H1 (cell line): ENCODE measurements around the gene NOP16. TPM values are rescaled to one million over a fixed set of nuclear protein-coding genes. Genes with fewer than 3 reads are reported as not detected.
A peak's percentile ranks its signal among the peaks of the same experiment; 100 is the strongest.

ENCODE experiments used
- CTCF ChIA-PET: fragments of 300-600 bp; sonication (Branson Sonifier 250); formaldehyde crosslinking; loops from one replicate; lab custom pipeline; 2021; ENCODE audit not compliant: partially characterized antibody; lab: Charles Lee
- POLR2A ChIA-PET: fragments of 300-600 bp; sonication (Branson Sonifier 250); formaldehyde crosslinking; loops from one replicate; lab custom pipeline; 2021; ENCODE audit warnings: inconsistent platforms; ENCODE audit not compliant: partially characterized antibody; lab: Charles Lee
- DNase-seq, 2 experiments: peaks; one replicate each; pipeline versions ENCODE4 v3.0.0 to v3.0.0-alpha.2; 2010 to 2022; ENCODE audit warnings: low spot score in 2 of 2, low read depth in 1 of 2, mixed read lengths in 1 of 2
- FAIRE-seq: peaks from 2 replicates; lab custom pipeline; 2011; peaks lifted over from hg19 to GRCh38; lab: Jason Lieb, UNC
- H2AFZ ChIP-seq: 2 replicates; pipeline ENCODE4 v1.8.1; 2012; ENCODE audit warnings: low read length, inconsistent platforms
- H2AK5ac ChIP-seq: 2 replicates; pipeline ENCODE4 v1.6.1; 2013; ENCODE audit warnings: low read depth, low read length
- H2BK120ac ChIP-seq: replicated peaks from 2 replicates; pipeline ENCODE3; 2013; ENCODE audit warnings: low read depth, low read length, inconsistent platforms
- H2BK12ac ChIP-seq: 2 replicates; pipeline ENCODE4 v1.6.1; 2013; ENCODE audit warnings: low read depth, low read length
- H2BK15ac ChIP-seq: 2 replicates; pipeline ENCODE4 v1.6.1; 2013; ENCODE audit warnings: low read length
- H2BK20ac ChIP-seq: 2 replicates; pipeline ENCODE4 v1.6.1; 2013; ENCODE audit warnings: low read length
- H2BK5ac ChIP-seq: 2 replicates; pipeline ENCODE4 v1.6.1; 2013; ENCODE audit warnings: low read depth, low read length
- H3K14ac ChIP-seq: 2 replicates; pipeline ENCODE4 v1.6.1; 2013; ENCODE audit warnings: inconsistent platforms; ENCODE audit not compliant: insufficient read length
- H3K18ac ChIP-seq: 2 replicates; pipeline ENCODE4 v1.6.1; 2013; ENCODE audit warnings: low read length; ENCODE audit errors: extremely low read depth
- H3K23ac ChIP-seq: 2 replicates; pipeline ENCODE4 v1.6.1; 2013; ENCODE audit warnings: inconsistent platforms; ENCODE audit not compliant: insufficient read length
- H3K23me2 ChIP-seq: 2 replicates; pipeline ENCODE4 v1.6.1; 2013; ENCODE audit warnings: low read depth, low read length
- H3K27ac ChIP-seq: 2 replicates; pipeline ENCODE4 v1.6.1; 2011; ENCODE audit warnings: low read depth, low read length, inconsistent platforms
- H3K27me3 ChIP-seq, 4 experiments: replicated peaks in 1 of 4; 1 replicate in 1 of 4; 2 replicates in 3 of 4; pipeline versions ENCODE4 v1.6.1 to v1.8.1; 2011 to 2013; ENCODE audit warnings: low read length in 3 of 4, mild to moderate bottlenecking in 3 of 4, inconsistent platforms in 2 of 4, mixed read lengths in 2 of 4, moderate library complexity in 1 of 4; ENCODE audit not compliant: control insufficient read depth in 3 of 4, insufficient read depth in 3 of 4; ENCODE audit errors: extremely low read depth in 1 of 4
- H3K36me3 ChIP-seq, 4 experiments: 2 replicates each; pipeline versions ENCODE4 v1.6.1 to v1.8.1; 2011 to 2013; ENCODE audit warnings: mild to moderate bottlenecking in 4 of 4, low read length in 3 of 4, moderate library complexity in 2 of 4, control low read depth in 1 of 4, inconsistent platforms in 1 of 4; ENCODE audit not compliant: insufficient read depth in 4 of 4, control insufficient read depth in 2 of 4
- H3K4ac ChIP-seq: replicated peaks from 2 replicates; pipeline ENCODE3; 2013; ENCODE audit warnings: low read length, low read depth, mixed read lengths, inconsistent platforms; ENCODE audit not compliant: insufficient read length
- H3K4me1 ChIP-seq, 4 experiments: replicated peaks in 1 of 4; 1 replicate in 1 of 4; 2 replicates in 3 of 4; pipeline versions ENCODE4 v1.6.1 to v1.8.1; 2011 to 2013; ENCODE audit warnings: low read length in 3 of 4, inconsistent platforms in 2 of 4, mixed read lengths in 1 of 4; ENCODE audit not compliant: insufficient read depth in 4 of 4, control insufficient read depth in 3 of 4
- H3K4me2 ChIP-seq, 2 experiments: 2 replicates each; pipeline versions ENCODE4 v1.6.1 to v1.8.1; 2011 to 2013; ENCODE audit warnings: low read depth in 2 of 2, low read length in 2 of 2, control low read depth in 1 of 2, inconsistent platforms in 1 of 2, mild to moderate bottlenecking in 1 of 2; ENCODE audit not compliant: insufficient read depth in 1 of 2
- H3K4me3 ChIP-seq, 4 experiments: fragments of 200-600, 300-600 bp in 1 of 4; sonication (generic), shearing (Covaris generic), sonication (Bioruptor Twin) in 1 of 4; 2 replicates each; pipeline versions ENCODE4 v1.5.1 to v1.8.1; 2011 to 2016; ENCODE audit warnings: low read length in 4 of 4, low read depth in 3 of 4, control low read depth in 2 of 4, inconsistent platforms in 2 of 4, mild to moderate bottlenecking in 2 of 4, mixed read lengths in 1 of 4, moderate library complexity in 1 of 4; ENCODE audit not compliant: insufficient read depth in 2 of 4; ENCODE audit errors: extremely low read depth in 1 of 4
- H3K56ac ChIP-seq: replicated peaks from 2 replicates; pipeline ENCODE3; 2013; ENCODE audit warnings: low read depth, mild to moderate bottlenecking, mixed read lengths, low read length, inconsistent platforms; ENCODE audit not compliant: insufficient read length
- H3K79me1 ChIP-seq: 2 replicates; pipeline ENCODE4 v1.6.1; 2013; ENCODE audit warnings: low read depth, low read length, control low read depth
- H3K79me2 ChIP-seq, 2 experiments: 2 replicates each; pipeline versions ENCODE4 v1.6.1 to v1.8.1; 2012 to 2013; ENCODE audit warnings: low read length in 2 of 2, mild to moderate bottlenecking in 2 of 2, inconsistent platforms in 1 of 2; ENCODE audit not compliant: insufficient read depth in 2 of 2, control insufficient read depth in 1 of 2
- H3K9ac ChIP-seq, 4 experiments: replicated peaks in 1 of 4; 1 replicate in 1 of 4; 2 replicates in 3 of 4; pipeline versions ENCODE4 v1.6.1 to v1.8.1; 2011 to 2013; ENCODE audit warnings: low read depth in 3 of 4, low read length in 3 of 4, control low read depth in 2 of 4, mild to moderate bottlenecking in 2 of 4, moderate library complexity in 2 of 4, inconsistent platforms in 1 of 4; ENCODE audit errors: extremely low read depth in 1 of 4
- H3K9me3 ChIP-seq, 2 experiments: 2 replicates each; pipeline versions ENCODE4 v1.6.1 to v1.8.1; 2012 to 2013; ENCODE audit warnings: mild to moderate bottlenecking in 2 of 2, moderate library complexity in 2 of 2, control low read depth in 1 of 2, inconsistent platforms in 1 of 2, low read depth in 1 of 2, low read length in 1 of 2, mixed read lengths in 1 of 2; ENCODE audit not compliant: insufficient read depth in 2 of 2
- H4K20me1 ChIP-seq, 2 experiments: replicated peaks in 1 of 2; 2 replicates each; pipeline versions ENCODE3 to v1.8.1; 2011 to 2013; ENCODE audit warnings: inconsistent platforms in 2 of 2, low read length in 2 of 2, mild to moderate bottlenecking in 1 of 2; ENCODE audit not compliant: insufficient read depth in 2 of 2, control insufficient read depth in 1 of 2
- H4K5ac ChIP-seq: 2 replicates; pipeline ENCODE4 v1.6.1; 2013; ENCODE audit warnings: low read length, low read depth, mixed read lengths, inconsistent platforms; ENCODE audit not compliant: insufficient read length
- H4K8ac ChIP-seq: 2 replicates; pipeline ENCODE4 v1.8.0; 2013; ENCODE audit warnings: mild to moderate bottlenecking, moderate library complexity, low read length, inconsistent platforms; ENCODE audit not compliant: insufficient read depth; ENCODE audit errors: extremely low read depth
- H4K91ac ChIP-seq: replicated peaks from 2 replicates; pipeline ENCODE3; 2013; ENCODE audit warnings: low read length, mixed read lengths, inconsistent platforms; ENCODE audit not compliant: insufficient read length
- BRCA1 ChIP-seq: IDR thresholded peaks from 2 replicates; pipeline ENCODE4 v1.6.1; 2012; ENCODE audit warnings: low read depth, low read length, improper control_type of control experiment
- HDAC2 ChIP-seq, 2 experiments: fragments of 300-600 bp in 1 of 2; sonication (generic) in 1 of 2; IDR thresholded peaks; 2 replicates each; pipeline ENCODE4 v1.6.1; 2011 to 2012; ENCODE audit warnings: low read depth in 2 of 2, low read length in 2 of 2, mild to moderate bottlenecking in 2 of 2, moderate library complexity in 2 of 2, borderline replicate concordance in 1 of 2, inconsistent platforms in 1 of 2
- KDM5A ChIP-seq: fragments of 200-600 bp; IDR thresholded peaks from 2 replicates; pipeline ENCODE4 v1.7.1; 2012; ENCODE audit warnings: mild to moderate bottlenecking, low read length, inconsistent platforms, mixed read lengths
- RAD21 ChIP-seq, 2 experiments: IDR thresholded peaks in 1 of 2; conservative IDR thresholded peaks in 1 of 2; 2 replicates each; pipeline ENCODE4 v1.6.1; 2011; ENCODE audit warnings: low read depth in 2 of 2, low read length in 2 of 2, improper control_type of control experiment in 1 of 2, inconsistent platforms in 1 of 2, mild to moderate bottlenecking in 1 of 2, moderate library complexity in 1 of 2
- RBBP5 ChIP-seq: IDR thresholded peaks from 2 replicates; pipeline ENCODE4 v1.7.1; 2012; ENCODE audit warnings: low read depth, mild to moderate bottlenecking, inconsistent platforms, low read length, moderate library complexity, borderline replicate concordance
- SP1 ChIP-seq: IDR thresholded peaks from 2 replicates; pipeline ENCODE4 v1.6.1; 2011; ENCODE audit warnings: low read depth, low read length
- SP2 ChIP-seq: IDR thresholded peaks from 2 replicates; pipeline ENCODE4 v1.6.1; 2012; ENCODE audit warnings: mild to moderate bottlenecking, low read length, inconsistent platforms
- SRF ChIP-seq: IDR thresholded peaks from 2 replicates; pipeline ENCODE4 v1.6.1; 2011; ENCODE audit warnings: mild to moderate bottlenecking, low read depth, low read length, moderate library complexity
- SUZ12 ChIP-seq: fragments of 200-600 bp; sonication (generic); IDR thresholded peaks from 2 replicates; pipeline ENCODE4 v1.6.1; 2012; ENCODE audit warnings: mild to moderate bottlenecking, inconsistent platforms, low read length, moderate library complexity, mixed read lengths
- WGBS, 2 experiments: shearing (Covaris generic) in 1 of 2; methylation state at CpG; one replicate each; pipeline versions ENCODE4 v1.1.6 to v1.1.7; 2013 to 2015; ENCODE audit warnings: low lambda C conversion rate in 2 of 2, mixed read lengths in 2 of 2, inconsistent platforms in 1 of 2, low coverage in 1 of 2, missing lambda C conversion rate in 1 of 2; ENCODE audit not compliant: insufficient replicate concordance in 2 of 2, insufficient coverage in 1 of 2, insufficient read length in 1 of 2; ENCODE audit errors: extremely low coverage in 1 of 2, missing lambda C conversion rate in 1 of 2; 5-methylcytosine and 5-hydroxymethylcytosine counted together
- polyA plus RNA-seq, 7 experiments: library from polyadenylated mRNA; depleted of rRNA in 3 of 7; stranded (reverse) in 5 of 7; unstranded in 2 of 7; fragments of >200 nt in 5 of 7; fragments of 200-250 nt in 2 of 7; gene quantifications; 1 replicate in 5 of 7; 2 replicates in 1 of 7; 4 replicates in 1 of 7; pipeline versions ENCODE4 v1.2.1 to v1.2.3, GENCODE V29; 2011 to 2013; ENCODE audit warnings: missing spikeins in 2 of 7, mixed read lengths in 2 of 7
- total RNA-seq: library from RNA; stranded (reverse); fragmentation: NEBNext Ultra II Directional; extraction: Animal tissue kit (Norgen Biotek cat#: 25700); gene quantifications from 2 replicates; pipeline ENCODE4 v1.2.1, GENCODE V29; 2021

Gene NOP16
- total and polyA plus RNA-seq, 2 of the 8 experiments (the other 6 are each of a cell fraction or from before 2014, with no cell fraction given): 46.9 to 65.2 TPM

GRCh38 chr5:176355400-176356178 lies 32.8 kb downstream of the NOP16 start:
- no peak overlapping the region for H4K91ac ChIP-seq
- no peak for DNase-seq
- 0 out of 2 replicates have a peak overlapping the region, but pooled peaks have one; percentile 52 for H3K27ac ChIP-seq
- no peak overlapping the region for H2AK5ac ChIP-seq
- H3K4me2 ChIP-seq: no peak overlapping the region
- no peak overlapping the region for H3K56ac ChIP-seq
- ChIA-PET CTCF (interaction anchor here (0.6 to 1.9 kb wide), 11 partner anchors 9 to 98 kb away, joined by 3 to 6 read pairs (median 4); no protein-coding TSS in a partner anchor), POLR2A (interaction anchor here (0.7 to 2.0 kb wide), 4 partner anchors 11 to 530 kb away, joined by 3 to 5 read pairs (median 4); partner anchors contain the start of gene RNF44)
- H2BK5ac ChIP-seq: no peak overlapping the region
- WGBS, 2 experiments: 95% methylated on average over 16 of the region's 16 CpGs; no CpG with 5 or more reads in 1 of the 2 experiments
- no peak overlapping the region for H4K5ac ChIP-seq
- H3K4me1 ChIP-seq: no peaks in the 10 kb centered on the region; a peak in 1 of 7 replicates
- no peak overlapping the region for H3K23ac ChIP-seq
- FAIRE-seq: no peak
- H3K4ac ChIP-seq: no peak overlapping the region
- H2BK120ac ChIP-seq: no peak overlapping the region
- H4K20me1 ChIP-seq: peaks cover 11 to 31% of the 10 kb centered on the region in 2 experiments
- no peaks in the 10 kb centered on the region for H3K9me3 ChIP-seq
- H2BK15ac ChIP-seq: no peak overlapping the region
- no peak overlapping the region for H3K14ac ChIP-seq
- peaks cover 9 to 71% of the 10 kb centered on the region in 2 experiments for H3K79me2 ChIP-seq
- H3K23me2 ChIP-seq: no peaks in the 10 kb centered on the region
- peaks cover 19% of the 10 kb centered on the region for H3K79me1 ChIP-seq
- H3K36me3 ChIP-seq: peaks cover 14 to 71% (median 32%) of the 10 kb centered on the region in 4 experiments
- no peak overlapping the region for H2BK20ac ChIP-seq
- H2BK12ac ChIP-seq: no peak overlapping the region
- no peak overlapping the region for H3K18ac ChIP-seq
- H2AFZ ChIP-seq: no peak overlapping the region
- H3K4me3 ChIP-seq: no peak overlapping the region
- H3K9ac ChIP-seq: no peak overlapping the region
- H4K8ac ChIP-seq: no peak overlapping the region
- H3K27me3 ChIP-seq: no peaks in the 10 kb centered on the region
- TF ChIP-seq SRF (no peak), RAD21 (IDR thresholded peaks at IDR 0.05 in 1 of 2, conservative IDR thresholded peaks at IDR 0.05 in 1 of 2; ENCODE audit: low read depth in 2 of 2, low read length in 2 of 2) (peak in 1 of 2 experiments; percentile 27; a peak in 1 of 4 replicates), SUZ12 (no peak), SP2 (no peak), KDM5A (no peak), RBBP5 (no peak), SP1 (no peak), BRCA1 (no peak), HDAC2 (IDR thresholded peaks at IDR 0.05; ENCODE audit: borderline replicate concordance in 1 of 2, low read depth in 2 of 2, low read length in 2 of 2) (no peak)
